ENCODE results near the gene CIP2A.

Gene CIP2A

GRCh38 chr3:108564564-108564963, 24.7 kb downstream of the CIP2A start:
- no peak for DNase-seq

- DNase-seq, result no peak
These were observed 26.7 kb downstream of the CIP2A start for GRCh38 chr3:108562565-108562964.

DNA sequence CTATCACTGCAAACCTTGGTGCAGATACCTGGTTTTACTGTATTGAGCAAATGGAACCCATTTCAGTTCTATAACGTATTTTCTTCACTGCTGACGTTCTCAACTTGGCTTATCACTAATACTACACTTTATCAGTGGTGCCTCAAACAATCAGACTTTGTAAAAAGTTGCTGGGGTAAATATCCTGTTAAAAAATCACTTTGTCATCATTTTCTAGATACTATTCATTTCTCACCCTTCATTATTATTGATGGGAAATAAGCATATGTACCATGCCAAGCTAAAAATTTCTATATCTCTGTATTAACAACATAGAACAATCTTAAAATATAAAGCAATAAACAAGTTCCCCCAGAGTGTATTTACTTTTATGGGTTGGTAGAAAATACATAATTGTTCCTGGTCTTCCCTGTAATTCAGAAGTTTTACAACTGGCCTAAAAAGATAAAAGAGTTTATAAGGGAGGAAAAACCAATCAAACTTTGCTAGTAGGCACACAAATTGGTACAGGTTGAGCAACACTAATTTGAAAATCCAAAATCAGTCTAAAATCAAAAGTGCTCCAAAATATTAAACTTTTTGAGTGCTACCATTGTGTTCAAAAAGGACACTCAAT, 33.2 kb downstream of the CIP2A start:
- DNase-seq, result no peak

DNA sequence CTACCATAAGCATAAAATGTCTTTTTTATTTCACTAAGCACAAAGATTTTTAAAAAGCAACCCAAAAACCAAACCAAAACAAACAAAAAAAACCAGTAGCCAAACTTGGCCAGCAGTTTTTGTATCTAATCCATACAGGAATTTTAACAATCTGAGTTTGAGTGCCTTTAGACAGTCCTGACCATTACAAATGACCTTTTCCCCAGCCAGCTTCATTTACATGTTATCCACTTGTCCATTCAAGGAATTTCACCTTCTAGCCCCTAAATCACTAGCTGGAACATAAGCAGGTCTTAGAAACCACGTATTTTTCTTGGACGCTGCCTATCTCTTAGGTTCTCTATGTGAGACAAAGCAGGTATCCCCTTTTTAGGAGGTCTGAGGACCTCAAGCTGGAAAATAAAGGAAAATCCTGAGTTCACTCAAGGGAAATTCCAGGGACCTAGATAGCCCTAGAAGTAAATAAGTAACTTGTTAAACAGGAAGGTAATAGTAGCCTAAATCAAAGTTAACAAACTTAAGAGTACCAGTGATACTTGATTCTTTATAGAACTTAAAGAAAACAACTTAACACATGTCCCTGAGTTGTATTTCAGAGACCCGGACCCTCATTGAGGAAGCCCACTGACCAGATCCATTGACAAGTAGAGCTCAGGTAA, 34.2 kb downstream of the CIP2A start:
- no peak for DNase-seq

DNA sequence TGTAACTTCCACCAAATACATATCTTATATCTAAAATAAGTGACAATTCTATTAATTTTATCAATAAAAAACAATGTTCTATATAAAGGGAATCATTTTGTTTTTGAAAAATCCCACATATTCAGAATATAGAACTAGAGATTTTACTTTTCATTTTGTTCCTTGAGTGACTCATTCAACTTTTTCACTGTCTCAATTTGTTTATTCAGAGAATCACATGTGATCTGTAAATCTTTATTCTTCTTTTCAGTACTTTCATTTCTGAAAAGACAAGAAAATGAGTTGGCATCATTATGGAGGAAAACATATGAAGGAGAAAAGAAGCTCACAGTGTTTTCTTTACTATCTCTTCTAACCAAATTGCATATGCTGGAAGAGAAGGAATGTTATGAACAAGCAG, 35.0 kb downstream of the CIP2A start:
- DNase-seq, result no peak

- peak in 1 of 58 donors; percentile 19 for DNase-seq
These were observed 36.7 kb downstream of the CIP2A start for GRCh38 chr3:108552267-108553159.

- DNase-seq, result no peak
These were observed 40.4 kb downstream of the CIP2A start for GRCh38 chr3:108548886-108549285.

DNA sequence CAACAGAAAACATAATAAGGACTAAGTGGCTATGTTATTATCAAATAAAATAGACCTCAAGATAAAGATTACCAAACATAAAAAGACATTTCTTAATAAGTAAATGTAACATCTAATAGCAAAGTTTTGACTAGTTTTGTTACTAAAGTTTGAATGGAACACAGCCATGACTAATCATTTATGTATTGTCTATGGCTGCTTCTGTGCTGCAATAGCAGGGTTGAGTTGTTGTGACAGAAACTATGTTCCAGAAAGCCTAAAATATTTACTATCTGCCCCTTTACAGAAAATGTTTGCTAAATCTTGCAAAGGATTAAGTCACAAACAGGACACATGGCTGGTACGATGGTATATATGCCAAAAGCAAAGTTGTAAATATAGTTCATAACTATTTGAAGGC, 40.9 kb downstream of the CIP2A start:
- no peak for DNase-seq

- no peak for DNase-seq
These were observed 42.5 kb downstream of the CIP2A start for GRCh38 chr3:108546692-108547091.

- no peak for DNase-seq
These were observed 43.0 kb downstream of the CIP2A start for GRCh38 chr3:108546247-108546646.

DNA sequence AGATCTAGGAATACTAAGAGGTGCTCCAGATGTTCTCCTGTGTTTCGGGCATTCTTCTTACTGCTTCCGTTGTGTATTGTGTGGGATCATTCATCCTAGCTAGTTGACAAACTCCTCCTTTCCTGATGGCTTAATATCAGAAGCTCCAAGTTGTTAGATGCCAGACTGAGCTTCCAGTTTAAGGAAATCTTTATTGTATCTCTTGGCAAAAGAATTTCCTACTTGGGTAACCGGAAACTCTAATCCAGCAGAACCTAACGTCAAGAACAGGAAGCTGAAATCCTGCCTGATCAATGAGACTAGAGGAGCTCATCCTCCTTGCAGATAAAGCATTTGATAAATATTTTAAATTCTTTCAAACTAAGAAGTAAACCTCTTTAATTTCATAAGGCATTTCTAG, 51.2 kb downstream of the CIP2A start:
- DNase-seq, result no peak

- no peak for DNase-seq
These were observed 60.6 kb downstream of the CIP2A start for GRCh38 chr3:108528459-108529252.

DNA sequence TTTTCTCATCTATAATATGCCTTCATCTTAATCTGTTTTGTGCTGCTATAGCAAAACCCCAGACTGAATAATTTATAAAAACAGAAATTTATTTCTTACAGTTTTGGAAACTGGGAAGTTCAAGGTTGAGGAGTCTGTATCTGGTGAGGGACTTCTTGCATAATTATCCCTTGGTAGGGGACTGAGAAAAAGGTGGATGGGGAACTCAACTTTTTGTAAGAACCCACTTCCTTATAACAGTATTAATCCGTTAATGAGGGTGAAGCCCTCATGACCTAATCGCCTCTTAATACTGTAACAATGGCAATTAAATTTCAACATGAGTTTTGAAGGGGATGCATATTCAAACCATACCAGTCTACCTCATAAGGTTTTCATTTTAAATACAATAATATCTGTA, 61.4 kb downstream of the CIP2A start:
- no peak for DNase-seq

DNA sequence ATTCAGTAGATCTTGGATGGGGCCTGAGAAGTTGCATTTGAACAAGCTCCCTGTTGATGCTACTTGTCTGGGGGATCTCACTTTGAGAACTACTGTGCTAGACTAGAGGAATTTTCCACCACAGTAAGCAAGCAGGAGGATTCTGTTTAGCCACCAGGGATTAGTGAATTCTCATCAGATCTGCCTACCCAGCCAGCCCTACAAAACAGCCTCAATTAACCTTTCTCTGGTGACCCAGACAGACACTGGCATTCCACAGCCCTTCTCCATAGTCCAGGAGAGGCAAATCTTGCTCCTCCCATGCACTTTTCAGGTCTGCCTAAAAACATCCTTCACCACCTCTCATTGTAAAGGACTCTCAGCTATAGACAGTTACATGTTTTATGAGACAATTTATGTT, 62.1 kb downstream of the CIP2A start:
- DNase-seq, result no peak

DNA sequence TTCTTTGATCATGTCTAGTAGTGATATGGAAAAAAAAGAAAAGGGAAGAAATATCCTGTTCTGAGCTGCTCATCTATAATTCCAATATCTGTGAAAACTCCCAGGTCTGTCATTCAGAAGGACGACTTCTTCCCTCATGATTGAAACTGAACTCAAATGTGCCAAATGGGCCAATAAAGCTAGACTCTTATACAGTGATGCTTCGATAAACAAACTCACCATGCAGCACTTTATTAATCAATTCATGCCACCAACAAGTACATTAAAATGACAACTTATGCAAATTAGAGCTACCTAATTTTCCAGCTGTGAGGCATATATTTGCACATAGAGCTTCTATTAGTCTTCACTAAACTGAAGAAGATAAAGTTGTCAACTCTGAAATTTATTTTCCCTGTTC, 63.3 kb downstream of the CIP2A start:
- no peak for DNase-seq

DNA sequence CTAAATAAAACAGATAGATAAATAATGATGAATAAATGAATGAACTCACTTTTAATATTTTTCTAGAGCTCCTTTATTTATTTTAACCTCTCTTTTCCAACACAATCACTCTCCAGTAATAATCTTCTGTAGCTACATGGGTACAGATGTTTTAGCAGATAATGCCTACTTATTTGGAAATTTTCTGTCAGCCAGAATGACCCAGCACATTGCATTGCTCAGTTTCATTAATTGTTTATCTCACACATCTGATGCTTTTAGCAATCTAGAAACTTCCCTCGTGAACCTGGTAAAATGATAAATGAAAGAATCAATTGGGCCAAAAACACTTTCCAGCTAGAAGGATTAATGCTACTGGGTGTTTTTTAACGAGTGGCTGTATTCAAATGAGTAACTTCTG, 64.0 kb downstream of the CIP2A start:
- DNase-seq, result no peak

GRCh38 chr3:108524537-108524936, 64.7 kb downstream of the CIP2A start:
- DNase-seq, result no peak

- DNase-seq, result no peak
These were observed 70.3 kb downstream of the CIP2A start for GRCh38 chr3:108518895-108519294.

GRCh38 chr3:108516881-108517280, 72.4 kb downstream of the CIP2A start:
- DNase-seq, result no peak

DNA sequence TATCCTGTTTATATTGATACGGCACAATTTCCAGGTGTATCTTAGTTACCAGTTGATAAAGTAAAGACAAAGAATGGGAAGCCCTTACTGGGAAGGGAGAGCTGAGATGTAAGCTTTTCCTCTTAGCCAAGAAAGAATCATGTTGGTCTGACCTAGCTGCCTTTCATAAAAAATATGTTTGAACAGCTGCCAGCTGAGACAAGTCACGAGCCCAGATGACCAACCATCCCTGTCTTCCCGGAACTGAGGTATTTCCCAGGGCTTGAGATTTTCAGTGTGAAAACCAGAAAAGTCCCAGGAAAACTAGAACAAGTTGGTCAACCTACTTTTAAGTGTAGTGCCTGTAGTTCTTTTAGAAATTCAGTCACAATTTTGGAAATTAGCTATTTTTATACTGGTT, 75.3 kb downstream of the CIP2A start:
- no peak for DNase-seq

DNA sequence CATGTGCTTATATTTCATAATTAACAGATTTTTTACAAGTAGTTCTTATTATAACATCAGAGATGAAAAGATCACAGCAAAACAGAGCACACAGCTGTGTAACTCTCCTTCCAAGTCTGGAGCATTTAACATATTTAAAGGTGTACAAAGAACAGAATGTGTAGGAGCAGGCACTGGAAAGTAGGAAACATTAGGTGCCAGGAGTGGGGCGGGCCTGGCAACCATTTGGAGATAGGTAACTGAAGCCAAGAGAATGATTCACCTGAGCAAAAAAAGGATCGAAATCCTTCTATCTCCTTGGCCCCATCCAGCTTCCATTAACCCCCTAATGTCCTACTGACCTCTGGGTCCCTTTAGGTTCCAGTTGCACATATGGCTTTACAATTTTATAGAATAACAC, 76.6 kb downstream of the CIP2A start:
- peak in 5 of 58 donors; percentile 3 to 30 (median 6) for DNase-seq

GRCh38 chr3:108511490-108511889, 77.7 kb downstream of the CIP2A start:
- no peak for DNase-seq

Measured in anterior cingulate cortex (tissue), 58 donors.